ENCODE measurements around the gene C3orf85.

The C3orf85 gene

DNA sequence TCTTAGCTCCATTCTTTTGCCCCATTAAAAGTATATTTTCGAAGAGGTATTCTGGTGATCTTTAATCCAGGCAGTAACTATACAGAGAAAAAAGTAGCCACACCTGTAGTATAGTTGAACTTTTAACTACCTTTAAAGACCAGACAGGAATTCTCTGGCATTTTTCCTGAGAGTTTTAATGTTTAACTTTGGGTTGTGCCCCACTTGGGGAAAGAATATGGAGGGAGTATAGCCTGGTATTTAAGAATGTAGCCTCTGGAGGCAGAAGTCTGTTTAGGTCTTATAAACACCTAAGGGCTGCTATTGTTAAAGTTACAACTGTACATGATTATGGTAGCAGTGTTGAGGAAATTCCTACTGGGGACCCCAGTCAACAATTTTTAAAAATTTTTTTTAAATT, 19.3 kb downstream of the C3orf85 start:
- Histone ChIP-seq H3K36me3 (ENCODE audit: insufficient read depth, low read length) (no peaks in the 10 kb centered on the region), H3K4me2 (ENCODE audit: low read length) (no peak overlapping the region), H3K4me1 (ENCODE audit: insufficient read depth, low read length, severe bottlenecking) (no peaks in the 10 kb centered on the region), H3K27me3 (ENCODE audit: insufficient read depth, low read length) (no peaks in the 10 kb centered on the region), H4K20me1 (ENCODE audit: insufficient read depth, low read length) (no peaks in the 10 kb centered on the region), H3K9ac (ENCODE audit: low read length) (no peak overlapping the region), H3K4me3 (ENCODE audit: low read depth, low read length, poor library complexity, severe bottlenecking) (no peak overlapping the region), H3K27ac (ENCODE audit: low read depth, low read length, poor library complexity, severe bottlenecking) (no peak overlapping the region), H3K9me2 (ENCODE audit: low read depth, low read length) (no peaks in the 10 kb centered on the region), H2AFZ (ENCODE audit: low read length) (no peak overlapping the region), H3K9me3 (ENCODE audit: low read length) (no peaks in the 10 kb centered on the region), H3F3A (ENCODE audit: insufficient read depth, low read length) (no peaks in the 10 kb centered on the region), H3K79me2 (ENCODE audit: insufficient read depth, low read length) (no peaks in the 10 kb centered on the region)
- TF ChIP-seq, protein P1, sequence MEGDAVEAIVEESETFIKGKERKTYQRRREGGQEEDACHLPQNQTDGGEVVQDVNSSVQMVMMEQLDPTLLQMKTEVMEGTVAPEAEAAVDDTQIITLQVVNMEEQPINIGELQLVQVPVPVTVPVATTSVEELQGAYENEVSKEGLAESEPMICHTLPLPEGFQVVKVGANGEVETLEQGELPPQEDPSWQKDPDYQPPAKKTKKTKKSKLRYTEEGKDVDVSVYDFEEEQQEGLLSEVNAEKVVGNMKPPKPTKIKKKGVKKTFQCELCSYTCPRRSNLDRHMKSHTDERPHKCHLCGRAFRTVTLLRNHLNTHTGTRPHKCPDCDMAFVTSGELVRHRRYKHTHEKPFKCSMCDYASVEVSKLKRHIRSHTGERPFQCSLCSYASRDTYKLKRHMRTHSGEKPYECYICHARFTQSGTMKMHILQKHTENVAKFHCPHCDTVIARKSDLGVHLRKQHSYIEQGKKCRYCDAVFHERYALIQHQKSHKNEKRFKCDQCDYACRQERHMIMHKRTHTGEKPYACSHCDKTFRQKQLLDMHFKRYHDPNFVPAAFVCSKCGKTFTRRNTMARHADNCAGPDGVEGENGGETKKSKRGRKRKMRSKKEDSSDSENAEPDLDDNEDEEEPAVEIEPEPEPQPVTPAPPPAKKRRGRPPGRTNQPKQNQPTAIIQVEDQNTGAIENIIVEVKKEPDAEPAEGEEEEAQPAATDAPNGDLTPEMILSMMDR (IDR thresholded peaks at IDR 0.05; ENCODE audit: low read length) = no peak
- no peak for TF ChIP-seq EZH2 (IDR thresholded peaks at IDR 0.05; ENCODE audit: borderline replicate concordance, low read length)

DNA sequence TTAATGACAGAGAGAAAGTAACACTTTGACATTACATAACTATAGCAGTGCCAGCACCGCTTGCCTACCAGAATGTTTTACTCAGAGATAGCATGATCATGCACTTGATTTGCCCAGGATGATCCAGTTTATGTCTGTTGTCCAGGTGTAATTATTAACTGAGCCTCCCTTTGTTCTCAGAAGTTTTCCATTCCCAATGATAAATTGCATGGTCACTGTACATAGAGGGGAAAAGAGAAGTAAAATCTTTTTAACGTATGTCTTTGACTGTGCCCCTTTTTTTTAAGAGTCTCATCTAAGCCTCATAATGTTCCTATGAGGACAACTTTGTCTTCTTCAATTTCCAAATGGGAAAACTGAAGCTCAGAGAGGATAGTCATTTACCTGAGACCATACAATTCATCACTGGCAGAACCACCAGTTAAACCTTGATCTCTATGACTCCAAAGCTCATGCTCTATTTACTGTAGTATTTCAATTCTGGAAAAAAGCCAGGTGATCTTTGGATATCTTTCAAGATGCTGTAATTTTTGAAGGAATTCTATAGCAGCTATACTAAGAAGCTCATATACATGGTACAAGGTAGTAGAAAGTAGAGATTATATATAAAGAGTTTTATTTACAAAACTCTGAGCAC, 25.1 kb downstream of the C3orf85 start:
- no peak for TF ChIP-seq EZH2 (IDR thresholded peaks at IDR 0.05; ENCODE audit: borderline replicate concordance, low read length)
- TF ChIP-seq, protein P1 (IDR thresholded peaks at IDR 0.05; ENCODE audit: low read length) = no peak
- Histone ChIP-seq H2AFZ (ENCODE audit: low read length) (no peak overlapping the region), H3K9ac (ENCODE audit: low read length) (no peak overlapping the region), H4K20me1 (ENCODE audit: insufficient read depth, low read length) (no peaks in the 10 kb centered on the region), H3K4me1 (ENCODE audit: insufficient read depth, low read length, severe bottlenecking) (no peaks in the 10 kb centered on the region), H3K36me3 (ENCODE audit: insufficient read depth, low read length) (no peaks in the 10 kb centered on the region), H3K9me3 (ENCODE audit: low read length) (no peaks in the 10 kb centered on the region), H3K4me2 (ENCODE audit: low read length) (no peak overlapping the region), H3F3A (ENCODE audit: insufficient read depth, low read length) (no peaks in the 10 kb centered on the region), H3K9me2 (ENCODE audit: low read depth, low read length) (no peaks in the 10 kb centered on the region), H3K79me2 (ENCODE audit: insufficient read depth, low read length) (no peaks in the 10 kb centered on the region), H3K4me3 (ENCODE audit: low read depth, low read length, poor library complexity, severe bottlenecking) (no peak overlapping the region), H3K27ac (ENCODE audit: low read depth, low read length, poor library complexity, severe bottlenecking) (no peak overlapping the region), H3K27me3 (ENCODE audit: insufficient read depth, low read length) (no peaks in the 10 kb centered on the region)

DNA sequence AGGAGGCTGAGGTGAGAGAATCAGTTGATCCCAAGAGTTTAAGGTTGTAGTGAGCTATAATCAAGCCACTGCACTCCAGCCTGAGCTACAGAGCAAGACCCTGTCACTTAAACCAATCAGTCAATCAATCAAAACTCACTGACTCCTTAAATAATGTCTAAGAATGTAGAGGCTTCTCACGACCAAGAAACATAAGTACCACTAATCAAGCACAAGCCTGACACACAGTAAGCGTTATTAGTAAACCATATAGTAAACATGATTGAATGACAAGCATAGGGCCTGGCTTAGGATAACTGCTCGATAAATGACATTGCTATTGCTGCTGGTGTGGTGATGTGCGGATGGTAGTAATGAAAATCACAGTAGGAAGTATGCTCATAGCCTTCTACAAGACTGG, 29.4 kb downstream of the C3orf85 start:
- Histone ChIP-seq H2AFZ (ENCODE audit: low read length) (no peak overlapping the region), H3K9me2 (ENCODE audit: low read depth, low read length) (no peaks in the 10 kb centered on the region), H3K9ac (ENCODE audit: low read length) (no peak overlapping the region), H3K4me3 (ENCODE audit: low read depth, low read length, poor library complexity, severe bottlenecking) (no peak overlapping the region), H3K4me2 (ENCODE audit: low read length) (no peak overlapping the region), H3K4me1 (ENCODE audit: insufficient read depth, low read length, severe bottlenecking) (no peaks in the 10 kb centered on the region), H3F3A (ENCODE audit: insufficient read depth, low read length) (no peaks in the 10 kb centered on the region), H3K27me3 (ENCODE audit: insufficient read depth, low read length) (no peaks in the 10 kb centered on the region), H3K36me3 (ENCODE audit: insufficient read depth, low read length) (no peaks in the 10 kb centered on the region), H4K20me1 (ENCODE audit: insufficient read depth, low read length) (no peaks in the 10 kb centered on the region), H3K27ac (ENCODE audit: low read depth, low read length, poor library complexity, severe bottlenecking) (no peak overlapping the region), H3K79me2 (ENCODE audit: insufficient read depth, low read length) (no peaks in the 10 kb centered on the region), H3K9me3 (ENCODE audit: low read length) (no peaks in the 10 kb centered on the region)
- TF ChIP-seq, protein P1 (IDR thresholded peaks at IDR 0.05; ENCODE audit: low read length) = no peak
- no peak for TF ChIP-seq EZH2 (IDR thresholded peaks at IDR 0.05; ENCODE audit: borderline replicate concordance, low read length)
